GM23338 (cell line): ENCODE data around the gene NUBP1. TPM values are rescaled to one million over a fixed set of nuclear protein-coding genes. Genes with fewer than 3 reads are reported as not detected.

Experiments
- ATAC-seq: fragments of 200-7000 bp; cut with Tn5 transposase; 3 replicates; pipeline ENCODE4 v1.9.1; 2020
- DNase-seq: peaks from one replicate; pipeline ENCODE4 v3.0.0-alpha.2; 2015; ENCODE audit warnings: low spot score
- H2AFZ ChIP-seq: fragments of 200-600 bp; sonication (generic); 2 replicates; pipeline ENCODE4 v1.8.0; 2016; ENCODE audit warnings: antibody characterized with exemption, mild to moderate bottlenecking, moderate library complexity
- H3F3A ChIP-seq: fragments of 200-600 bp; sonication (generic); replicated peaks from 2 replicates; pipeline ENCODE4 v1.8.0; 2017; ENCODE audit warnings: antibody characterized with exemption, mixed run types, low read depth
- H3K27ac ChIP-seq: fragments of 200-600 bp; sonication (generic); 2 replicates; pipeline ENCODE4 v1.6.1; 2016; ENCODE audit warnings: low read depth
- H3K27me3 ChIP-seq: fragments of 200-600 bp; sonication (generic); 2 replicates; pipeline ENCODE4 v1.8.0; 2016; ENCODE audit warnings: mild to moderate bottlenecking, mixed run types, moderate library complexity; ENCODE audit not compliant: insufficient read depth
- H3K36me3 ChIP-seq: fragments of 200-600 bp; sonication (generic); 2 replicates; pipeline ENCODE4 v1.8.0; 2016; ENCODE audit warnings: mild to moderate bottlenecking; ENCODE audit not compliant: insufficient read depth
- H3K4me1 ChIP-seq: fragments of 200-600 bp; sonication (generic); 2 replicates; pipeline ENCODE4 v1.8.0; 2016; ENCODE audit warnings: mild to moderate bottlenecking, moderate library complexity; ENCODE audit not compliant: insufficient read depth
- H3K4me2 ChIP-seq: fragments of 200-600 bp; sonication (generic); 2 replicates; pipeline ENCODE4 v1.7.1; 2017; ENCODE audit warnings: mixed run types
- H3K4me3 ChIP-seq: fragments of 200-600 bp; sonication (generic); 2 replicates; pipeline ENCODE4 v1.6.1; 2016; ENCODE audit warnings: mixed run types
- H3K79me2 ChIP-seq: fragments of 200-600 bp; sonication (generic); replicated peaks from 2 replicates; pipeline ENCODE4 v1.8.0; 2017; ENCODE audit warnings: mild to moderate bottlenecking; ENCODE audit not compliant: insufficient read depth
- H3K9me2 ChIP-seq: fragments of 200-600 bp; sonication (generic); 2 replicates; pipeline ENCODE4 v1.8.0; 2017; ENCODE audit not compliant: insufficient read depth
- H4K20me1 ChIP-seq: fragments of 200-600 bp; sonication (generic); replicated peaks from 2 replicates; pipeline ENCODE4 v1.8.0; 2017; ENCODE audit warnings: mild to moderate bottlenecking; ENCODE audit not compliant: insufficient read depth
- H3K27ac Mint-ChIP-seq: 2 replicates; pipeline ENCODE4 v1.8.0; 2020; ENCODE audit warnings: inconsistent platforms, mild to moderate bottlenecking, moderate library complexity, mixed read lengths
- H3K27me3 Mint-ChIP-seq: 3 replicates; pipeline ENCODE4 v1.8.0; 2022; ENCODE audit warnings: low read depth, mild to moderate bottlenecking, moderate library complexity, mixed read lengths, inconsistent platforms; ENCODE audit not compliant: insufficient read depth, poor library complexity
- H3K36me3 Mint-ChIP-seq: 3 replicates; pipeline ENCODE4 v1.8.0; 2021; ENCODE audit warnings: low read depth, mild to moderate bottlenecking, inconsistent platforms, moderate library complexity, mixed read lengths
- H3K4me1 Mint-ChIP-seq: 3 replicates; pipeline ENCODE4 v1.8.0; 2020; ENCODE audit warnings: mild to moderate bottlenecking, inconsistent platforms, mixed read lengths
- H3K4me3 Mint-ChIP-seq: 3 replicates; pipeline ENCODE4 v1.8.0; 2021; ENCODE audit warnings: moderate library complexity, mild to moderate bottlenecking, inconsistent platforms, mixed read lengths
- H3K9me3 Mint-ChIP-seq: 3 replicates; pipeline ENCODE4 v1.8.0; 2020; ENCODE audit warnings: moderate library complexity, mild to moderate bottlenecking, inconsistent platforms, mixed read lengths
- CREB1 ChIP-seq: fragments of 250-450 bp; sonication (Bioruptor Pico); IDR thresholded peaks from 2 replicates; pipeline ENCODE4 v1.5.0; 2020; ENCODE audit warnings: low read depth, mild to moderate bottlenecking, moderate library complexity
- CTCF ChIP-seq, 2 experiments: fragments of 200-600 bp in 1 of 2; sonication (generic) in 1 of 2; conservative IDR thresholded peaks; 2 replicates each; pipeline versions ENCODE4 v1.5.1 to v1.6.1; 2016 to 2017; ENCODE audit warnings: antibody characterized with exemption in 2 of 2, low read depth in 2 of 2, mild to moderate bottlenecking in 2 of 2, moderate library complexity in 1 of 2
- ETS1 ChIP-seq: IDR thresholded peaks from 2 replicates; pipeline ENCODE4 v1.6.1; 2016; ENCODE audit warnings: antibody characterized with exemption
- EZH2 ChIP-seq: fragments of 200-600 bp; sonication (generic); IDR thresholded peaks from one replicate; pipeline ENCODE4 v1.8.0; 2017; ENCODE audit warnings: antibody characterized with exemption, mild to moderate bottlenecking, low read depth; ENCODE audit not compliant: unreplicated experiment
- EZH2phosphoT487 ChIP-seq: fragments of 200-600 bp; sonication (generic); IDR thresholded peaks from one replicate; pipeline ENCODE4 v1.8.1; 2018; ENCODE audit warnings: antibody characterized with exemption; ENCODE audit not compliant: unreplicated experiment
- JUNB ChIP-seq: IDR thresholded peaks from one replicate; pipeline ENCODE4 v1.6.1; 2016; ENCODE audit warnings: antibody characterized with exemption; ENCODE audit not compliant: unreplicated experiment
- NANOG ChIP-seq: IDR thresholded peaks from 2 replicates; pipeline ENCODE4 v1.6.1; 2016; ENCODE audit warnings: antibody characterized with exemption, borderline replicate concordance
- POLR2AphosphoS5 ChIP-seq: IDR thresholded peaks from 2 replicates; pipeline ENCODE4 v1.6.1; 2016; ENCODE audit warnings: antibody characterized with exemption, low read depth
- REST ChIP-seq: IDR thresholded peaks from one replicate; pipeline ENCODE4 v1.6.1; 2018; ENCODE audit warnings: antibody characterized with exemption; ENCODE audit not compliant: unreplicated experiment
- STAT1 ChIP-seq: IDR thresholded peaks from one replicate; pipeline ENCODE4 v1.6.1; 2016; ENCODE audit warnings: antibody characterized with exemption; ENCODE audit not compliant: unreplicated experiment
- ZNF114 ChIP-seq: fragments of 250-450 bp; sonication (Bioruptor Pico); IDR thresholded peaks from 2 replicates; pipeline ENCODE4 v1.5.0; 2020; ENCODE audit warnings: mild to moderate bottlenecking, moderate library complexity
- ZNF331 ChIP-seq: fragments of 250-450 bp; sonication (Bioruptor Pico); IDR thresholded peaks from 2 replicates; pipeline ENCODE4 v1.5.0; 2020; ENCODE audit warnings: low read depth, mild to moderate bottlenecking, moderate library complexity
- polyA plus RNA-seq: library from polyadenylated mRNA; unstranded; fragments of >200 nt; fragmentation: Nextera tagmentation; extraction: Ambion mirVana; gene quantifications from 2 replicates; pipeline ENCODE4 v1.2.1, GENCODE V29; 2016
- total RNA-seq: library from RNA; depleted of rRNA; stranded (reverse); fragments of >200 nt; shearing (Covaris generic); gene quantifications from 2 replicates; pipeline ENCODE4 v1.2.3, GENCODE V29; 2014

Gene NUBP1
- total and polyA plus RNA-seq, 2 experiments from 2014 or later = 22.8 to 41.2 TPM

DNA sequence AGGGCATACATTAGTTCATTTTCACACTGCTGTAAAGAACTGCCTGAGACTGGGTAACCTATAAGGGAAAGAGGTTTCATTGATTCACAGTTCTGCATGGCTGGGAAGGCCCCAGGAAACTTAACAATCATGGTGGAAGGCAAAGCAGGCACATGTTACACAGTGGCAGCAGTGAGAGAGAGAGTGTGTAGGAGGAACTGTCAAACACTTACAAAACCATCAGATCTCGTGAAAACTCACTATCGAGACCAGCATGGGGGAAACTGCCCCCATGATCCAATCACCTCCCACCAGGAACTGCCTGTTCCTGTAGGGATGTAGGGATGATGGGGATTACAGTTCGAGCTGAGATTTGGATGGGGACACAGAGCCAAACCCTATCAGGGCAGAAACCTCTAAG lies 17.2 kb downstream of the NUBP1 start:
- H4K20me1 ChIP-seq = no peaks in the 10 kb centered on the region; the same call in 1 of the 2 replicates
- H3F3A ChIP-seq = no peaks in the 10 kb centered on the region
- H3K4me3 ChIP-seq = no peak overlapping the region
- Mint-ChIP-seq H3K9me3 (no peaks in the 10 kb centered on the region; the same call in 2 of the 3 replicates), H3K4me3 (no peak overlapping the region), H3K36me3 (peaks cover 64% of the 10 kb centered on the region), H3K4me1 (no peaks in the 10 kb centered on the region), H3K27me3 (peaks cover 5% of the 10 kb centered on the region), H3K27ac (no peak overlapping the region)
- no peaks in the 10 kb centered on the region for H3K27me3 ChIP-seq
- H3K9me2 ChIP-seq = no peaks in the 10 kb centered on the region
- H3K4me2 ChIP-seq = no peak overlapping the region
- ATAC-seq = no peak
- no peak for TF ChIP-seq REST
- no peak for TF ChIP-seq CREB1 (CRISPR knock-in tag)
- TF ChIP-seq CTCF (conservative IDR thresholded peaks at IDR 0.05; ENCODE audit: low read depth in 2 of 2) = no peak
- no peak for TF ChIP-seq EZH2phosphoT487
- no peak for TF ChIP-seq ZNF331
- no peaks in the 10 kb centered on the region for H3K4me1 ChIP-seq
- no peak overlapping the region for H2AFZ ChIP-seq
- DNase-seq = no peak
- H3K36me3 ChIP-seq = no peaks in the 10 kb centered on the region; the same call in 1 of the 2 replicates
- no peaks in the 10 kb centered on the region for H3K79me2 ChIP-seq
- no peak overlapping the region for H3K27ac ChIP-seq

GRCh38 chr16:10761373-10761772 lies 17.7 kb downstream of the NUBP1 start:
- Histone ChIP-seq H2AFZ (no peak overlapping the region), H3K4me3 (no peak overlapping the region), H3F3A (no peaks in the 10 kb centered on the region), H3K9me2 (no peaks in the 10 kb centered on the region), H3K27ac (no peak overlapping the region), H4K20me1 (no peaks in the 10 kb centered on the region; the same call in 1 of the 2 replicates), H3K4me2 (no peak overlapping the region), H3K36me3 (no peaks in the 10 kb centered on the region; the same call in 1 of the 2 replicates), H3K4me1 (no peaks in the 10 kb centered on the region), H3K79me2 (no peaks in the 10 kb centered on the region), H3K27me3 (no peaks in the 10 kb centered on the region)
- H3K4me1 Mint-ChIP-seq = no peaks in the 10 kb centered on the region
- H3K27ac Mint-ChIP-seq = no peak overlapping the region
- DNase-seq = no peak
- H3K27me3 Mint-ChIP-seq = peaks cover 5% of the 10 kb centered on the region
- H3K4me3 Mint-ChIP-seq = no peak overlapping the region
- peaks cover 65% of the 10 kb centered on the region for H3K36me3 Mint-ChIP-seq
- H3K9me3 Mint-ChIP-seq = no peaks in the 10 kb centered on the region; the same call in 2 of the 3 replicates
- ATAC-seq = no peak
- no peak for TF ChIP-seq ZNF114
- TF ChIP-seq STAT1 = no peak
- TF ChIP-seq EZH2 = no peak
- no peak for TF ChIP-seq NANOG
- no peak for TF ChIP-seq EZH2phosphoT487
- TF ChIP-seq JUNB = no peak
- no peak for TF ChIP-seq CTCF (conservative IDR thresholded peaks at IDR 0.05; ENCODE audit: low read depth in 2 of 2)
- no peak for TF ChIP-seq ETS1
- TF ChIP-seq POLR2AphosphoS5 = no peak
